Measurements from ENCODE around the gene GJB3. TPM values are rescaled to one million over a fixed set of nuclear protein-coding genes. Genes with fewer than 3 reads are reported as not detected.

Gene GJB3
- total and polyA plus RNA-seq, 10 of the 15 experiments (the other 5 are each of a cell fraction or from before 2014, with no cell fraction given) = not detected

GRCh38 chr1:34746785-34747637, 34.0 kb upstream of the GJB3 start:
- Histone ChIP-seq H3K79me2 (ENCODE audit: control insufficient read depth, insufficient read depth, low read length) (no peaks in the 10 kb centered on the region), H2AFZ (ENCODE audit: control insufficient read depth, low read depth, low read length) (no peak overlapping the region), H4K20me1 (ENCODE audit: control insufficient read depth, insufficient read depth) (no peaks in the 10 kb centered on the region), H3K27me3 (replicated peaks in 1 of 2; ENCODE audit: control insufficient read depth in 2 of 2, insufficient read depth in 2 of 2, low read length in 1 of 2) (no peaks in the 10 kb centered on the region; a peak in 1 of 4 replicates), H3K4me3 (no peak overlapping the region), H3K9me3 (replicated peaks; ENCODE audit: control insufficient read depth, insufficient read depth, low read length) (no peaks in the 10 kb centered on the region), H3K27ac (ENCODE audit: control insufficient read depth, insufficient read depth) (no peak overlapping the region), H3K9ac (ENCODE audit: control insufficient read depth, insufficient read depth, low read length) (no peak overlapping the region), H3K4me1 (ENCODE audit: control insufficient read depth, insufficient read depth, low read length) (no peaks in the 10 kb centered on the region), H3K36me3 (ENCODE audit: control insufficient read depth in 2 of 2, insufficient read depth in 2 of 2, low read length in 1 of 2) (no peaks in the 10 kb centered on the region), H3K4me2 (ENCODE audit: control insufficient read depth, insufficient read depth) (no peak overlapping the region)
- FAIRE-seq (no peak), ATAC-seq (no peak), DNase-seq (ENCODE audit: low read depth, low spot score) (no peak)
- BruUV-seq (replicated peaks) = no TSS peak
- ChIA-PET CTCF (interaction anchor here (0.7 to 1.1 kb wide), 2 partner anchors 956 to 1117 kb away, joined by 3 to 4 read pairs; no protein-coding TSS in a partner anchor), POLR2A (no interaction called here), RAD21 (ENCODE audit: unreplicated experiment) (no interaction called here), SMC1A (ENCODE audit: uncharacterized antibody, unreplicated experiment) (no interaction called here)
- 41% methylated on average over 18 of the region's 18 CpGs for WGBS (ENCODE audit: insufficient coverage, insufficient replicate concordance, low lambda C conversion rate, missing lambda C conversion rate)
- in situ Hi-C loops (cut with MboI) (loop anchor here (10.0 kb wide), 1 partner anchor 1112 kb away; no protein-coding TSS in a partner anchor), intact Hi-C loops (cut with micrococcal nuclease; ENCODE audit: unreplicated experiment) (no loop called here)
- no peak for TF ChIP-seq ESRRA (IDR thresholded peaks at IDR 0.05; ENCODE audit: low read length)
- no peak for TF ChIP-seq E2F4 (IDR thresholded peaks at IDR 0.05; ENCODE audit: low read depth, low read length)
- TF ChIP-seq RAD51 (IDR thresholded peaks at IDR 0.05) = no peak
- no peak for TF ChIP-seq BCL11A (IDR thresholded peaks at IDR 0.05; ENCODE audit: low read depth, low read length)
- no peak for TF ChIP-seq E4F1 (IDR thresholded peaks at IDR 0.05; ENCODE audit: borderline replicate concordance, partially characterized antibody)
- no peak for TF ChIP-seq RELA (IDR thresholded peaks at IDR 0.05; ENCODE audit: borderline replicate concordance, partially characterized antibody)
- no peak for TF ChIP-seq RELB (IDR thresholded peaks at IDR 0.05; ENCODE audit: low read depth)
- no peak for TF ChIP-seq USF1 (IDR thresholded peaks at IDR 0.05; ENCODE audit: borderline replicate concordance, extremely low read length, insufficient read depth, low read depth, low read length)
- TF ChIP-seq ZBTB33 (IDR thresholded peaks at IDR 0.05) = no peak
- no peak for TF ChIP-seq MEF2A (IDR thresholded peaks at IDR 0.05; ENCODE audit: insufficient read depth, low read depth, low read length)
- TF ChIP-seq MTA3 (IDR thresholded peaks at IDR 0.05; ENCODE audit: borderline replicate concordance, low read length) = no peak
- no peak for TF ChIP-seq RAD21 (IDR thresholded peaks at IDR 0.05; ENCODE audit: insufficient read depth, low read depth, low read length)
